ENCODE results near the gene REL. TPM values are rescaled to one million over a fixed set of nuclear protein-coding genes. Genes with fewer than 3 reads are reported as not detected.

REL gene
- total and polyA plus RNA-seq, 2 of the 13 experiments (the other 11 are each of a cell fraction or from before 2014, with no cell fraction given), result 3.7 to 7.0 TPM

DNA sequence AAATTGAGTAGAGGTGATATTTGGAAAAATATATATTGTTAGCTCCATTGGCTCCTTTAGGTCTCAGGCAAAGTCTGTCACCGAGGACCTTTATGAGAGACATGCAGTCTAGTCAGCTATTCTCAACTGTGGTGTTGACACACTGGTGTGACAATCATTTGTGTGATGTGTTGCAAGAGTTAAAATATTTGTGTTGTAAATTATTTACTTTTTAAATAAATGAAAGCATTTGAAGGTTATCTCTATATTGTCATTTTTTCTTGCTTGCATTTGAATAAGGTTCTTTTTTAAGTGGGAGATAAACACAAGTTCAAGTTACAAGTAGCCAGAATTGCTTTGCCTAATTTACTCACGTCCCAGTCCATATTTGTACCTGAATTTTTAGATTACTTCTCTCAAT lies 4.3 kb downstream of the REL start (continued):
- TF ChIP-seq SOX5 (CRISPR knock-in tag; IDR thresholded peaks at IDR 0.05; ENCODE audit: borderline replicate concordance), result peak; percentile 84
- no peak for TF ChIP-seq CBFB (CRISPR knock-in tag; IDR thresholded peaks at IDR 0.05)
- TF ChIP-seq EHMT2 (IDR thresholded peaks at IDR 0.05; ENCODE audit: borderline replicate concordance, low read depth, low read length), result no peak
- TF ChIP-seq HMG20B (CRISPR knock-in tag; conservative IDR thresholded peaks at IDR 0.05), result no peak; the same call in 1 of the 2 replicates
- 0 out of 2 replicates have a peak, but pooled peaks have one; percentile 22 for TF ChIP-seq RARA (CRISPR knock-in tag; IDR thresholded peaks at IDR 0.05)
- no peak; the same call in 1 of the 2 replicates for TF ChIP-seq CREB1 (IDR thresholded peaks at IDR 0.05)
- TF ChIP-seq CREB1 (CRISPR knock-in tag; IDR thresholded peaks at IDR 0.05), result peak; percentile 50; the same call in 1 of the 2 replicates

DNA sequence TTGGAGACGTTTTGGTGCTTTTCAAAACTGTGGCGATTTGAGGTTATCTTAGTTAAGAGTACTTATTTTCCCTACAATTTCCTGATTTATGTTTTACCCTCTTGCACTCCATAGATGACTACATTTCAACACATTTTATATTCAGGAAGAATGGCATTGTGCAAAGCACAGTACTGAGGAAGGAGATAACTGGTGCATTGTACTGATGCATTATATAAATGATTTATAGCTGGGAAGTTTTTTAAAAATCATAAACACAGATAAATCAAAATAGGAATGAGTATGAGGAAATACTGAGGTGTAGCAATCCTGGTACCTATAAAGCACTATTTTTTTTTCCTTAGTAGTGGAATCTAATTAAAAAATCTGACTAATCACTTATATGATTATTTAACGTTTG lies 5.6 kb downstream of the REL start:
- CTCF ChIA-PET (ENCODE audit: low intra/inter-chr PET ratio, low total read pairs), result no interaction called here
- ATAC-seq, result no peak
- H3K27me3 ChIP-seq (ENCODE audit: control insufficient read depth in 1 of 2, insufficient read depth in 2 of 2, low read length in 2 of 2), result no peaks in the 10 kb centered on the region; a peak in 1 of 5 replicates
- H2AFZ ChIP-seq (ENCODE audit: low read length), result no peak overlapping the region
- no peaks in the 10 kb centered on the region for H3K9me3 ChIP-seq (ENCODE audit: low read length)
- H3K9ac ChIP-seq (ENCODE audit: insufficient read depth, low read depth, low read length), result no peak overlapping the region
- no peak for FAIRE-seq
- peaks cover 31% of the 10 kb centered on the region for H3K4me1 ChIP-seq (ENCODE audit: insufficient read depth, low read length)
- no peak for DNase-seq (ENCODE audit: low spot score)
- intact Hi-C loops (cut with micrococcal nuclease; ENCODE audit: unreplicated experiment), result no loop called here
- WGBS (ENCODE audit: low lambda C conversion rate), result 89% methylated on average over 3 of the region's 3 CpGs
- H3K36me3 ChIP-seq (replicated peaks in 1 of 2; ENCODE audit: control insufficient read depth in 1 of 2, insufficient read depth in 2 of 2, low read length in 2 of 2), result peaks cover 2 to 3% of the 10 kb centered on the region in 2 experiments; a peak in 4 of 5 replicates
- in situ Hi-C loops (cut with HindIII; ENCODE audit: extremely low pct_ligation_motif_present, low pct_unique_long_range_greater_than_20kb), result no loop called here
- no TSS peak for BruUV-seq (replicated peaks)
- H3K79me2 ChIP-seq (ENCODE audit: insufficient read depth, low read length), result peaks cover 52% of the 10 kb centered on the region
- no peak overlapping the region for H3K27ac ChIP-seq (ENCODE audit: extremely low read length, insufficient read depth, low read length)
- H3K4me2 ChIP-seq (ENCODE audit: low read depth, low read length), result no peak overlapping the region
- no peak overlapping the region for H3K4me3 ChIP-seq (replicated peaks in 1 of 3; ENCODE audit: insufficient read depth in 1 of 3, low read depth in 2 of 3, low read length in 3 of 3)
- peaks cover 5% of the 10 kb centered on the region for H4K20me1 ChIP-seq (ENCODE audit: insufficient read depth, low read length)
- POLR2A ChIA-PET, result no interaction called here
- TF ChIP-seq, protein P1, sequence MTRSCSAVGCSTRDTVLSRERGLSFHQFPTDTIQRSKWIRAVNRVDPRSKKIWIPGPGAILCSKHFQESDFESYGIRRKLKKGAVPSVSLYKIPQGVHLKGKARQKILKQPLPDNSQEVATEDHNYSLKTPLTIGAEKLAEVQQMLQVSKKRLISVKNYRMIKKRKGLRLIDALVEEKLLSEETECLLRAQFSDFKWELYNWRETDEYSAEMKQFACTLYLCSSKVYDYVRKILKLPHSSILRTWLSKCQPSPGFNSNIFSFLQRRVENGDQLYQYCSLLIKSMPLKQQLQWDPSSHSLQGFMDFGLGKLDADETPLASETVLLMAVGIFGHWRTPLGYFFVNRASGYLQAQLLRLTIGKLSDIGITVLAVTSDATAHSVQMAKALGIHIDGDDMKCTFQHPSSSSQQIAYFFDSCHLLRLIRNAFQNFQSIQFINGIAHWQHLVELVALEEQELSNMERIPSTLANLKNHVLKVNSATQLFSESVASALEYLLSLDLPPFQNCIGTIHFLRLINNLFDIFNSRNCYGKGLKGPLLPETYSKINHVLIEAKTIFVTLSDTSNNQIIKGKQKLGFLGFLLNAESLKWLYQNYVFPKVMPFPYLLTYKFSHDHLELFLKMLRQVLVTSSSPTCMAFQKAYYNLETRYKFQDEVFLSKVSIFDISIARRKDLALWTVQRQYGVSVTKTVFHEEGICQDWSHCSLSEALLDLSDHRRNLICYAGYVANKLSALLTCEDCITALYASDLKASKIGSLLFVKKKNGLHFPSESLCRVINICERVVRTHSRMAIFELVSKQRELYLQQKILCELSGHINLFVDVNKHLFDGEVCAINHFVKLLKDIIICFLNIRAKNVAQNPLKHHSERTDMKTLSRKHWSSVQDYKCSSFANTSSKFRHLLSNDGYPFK (CRISPR knock-in tag; IDR thresholded peaks at IDR 0.05; ENCODE audit: borderline replicate concordance), result no peak
- no peak for TF ChIP-seq RBM22 (optimal IDR thresholded peaks at IDR 0.05; ENCODE audit: low read length)
- TF ChIP-seq HOXA5 (CRISPR knock-in tag; IDR thresholded peaks at IDR 0.05), result no peak
- TF ChIP-seq NRL (CRISPR knock-in tag; IDR thresholded peaks at IDR 0.05; ENCODE audit: borderline replicate concordance), result no peak
- no peak for TF ChIP-seq SP5 (CRISPR knock-in tag; IDR thresholded peaks at IDR 0.05; ENCODE audit: borderline replicate concordance, low read depth)
- TF ChIP-seq ZNF850 (CRISPR knock-in tag; conservative IDR thresholded peaks at IDR 0.05), result no peak
- no peak for TF ChIP-seq ZNF430 (CRISPR knock-in tag; IDR thresholded peaks at IDR 0.05)
- TF ChIP-seq TRIM24 (CRISPR knock-in tag; IDR thresholded peaks at IDR 0.05), result no peak
- TF ChIP-seq, protein P2, sequence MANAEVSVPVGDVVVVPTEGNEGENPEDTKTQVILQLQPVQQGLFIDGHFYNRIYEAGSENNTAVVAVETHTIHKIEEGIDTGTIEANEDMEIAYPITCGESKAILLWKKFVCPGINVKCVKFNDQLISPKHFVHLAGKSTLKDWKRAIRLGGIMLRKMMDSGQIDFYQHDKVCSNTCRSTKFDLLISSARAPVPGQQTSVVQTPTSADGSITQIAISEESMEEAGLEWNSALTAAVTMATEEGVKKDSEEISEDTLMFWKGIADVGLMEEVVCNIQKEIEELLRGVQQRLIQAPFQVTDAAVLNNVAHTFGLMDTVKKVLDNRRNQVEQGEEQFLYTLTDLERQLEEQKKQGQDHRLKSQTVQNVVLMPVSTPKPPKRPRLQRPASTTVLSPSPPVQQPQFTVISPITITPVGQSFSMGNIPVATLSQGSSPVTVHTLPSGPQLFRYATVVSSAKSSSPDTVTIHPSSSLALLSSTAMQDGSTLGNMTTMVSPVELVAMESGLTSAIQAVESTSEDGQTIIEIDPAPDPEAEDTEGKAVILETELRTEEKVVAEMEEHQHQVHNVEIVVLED (CRISPR knock-in tag; IDR thresholded peaks at IDR 0.05; ENCODE audit: borderline replicate concordance), result no peak
- TF ChIP-seq, protein P3, sequence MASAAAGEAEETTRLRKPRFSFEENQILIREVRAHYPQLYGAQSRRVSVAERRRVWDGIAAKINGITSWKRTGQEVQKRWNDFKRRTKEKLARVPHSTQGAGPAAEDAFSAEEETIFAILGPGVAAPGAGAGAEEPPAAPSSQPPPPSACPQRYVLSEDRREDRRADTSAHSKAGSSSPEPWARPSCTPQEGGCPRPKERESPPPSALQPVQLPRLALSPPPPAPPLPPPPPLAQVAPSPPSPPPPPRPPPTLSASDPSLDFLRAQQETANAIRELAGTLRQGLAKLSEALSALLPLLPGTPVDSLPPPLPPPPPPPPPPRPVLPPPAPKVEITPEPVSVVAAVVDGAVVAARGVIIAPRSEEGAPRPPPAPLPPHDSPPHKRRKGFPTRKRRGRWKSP (CRISPR knock-in tag; IDR thresholded peaks at IDR 0.05), result no peak
- no peak for TF ChIP-seq ZFP36 (IDR thresholded peaks at IDR 0.05; ENCODE audit: borderline replicate concordance, low read depth, low read length, partially characterized antibody)
- no peak for TF ChIP-seq ZFP36L1 (CRISPR knock-in tag; IDR thresholded peaks at IDR 0.05)
- TF ChIP-seq ZNF75D (CRISPR knock-in tag; IDR thresholded peaks at IDR 0.05; ENCODE audit: borderline replicate concordance), result no peak
